DMS79 (cell line): Measurements from ENCODE around the gene CTSK.
"Not testable (repeated sequence)": the region's sequence is repeated elsewhere in the genome, so short reads cannot be mapped to it uniquely, and the experiment has no call there.

ENCODE experiments used
- DNase-seq: peaks from one replicate; lab custom pipeline; 2025; lab: John Stamatoyannopoulos, UW

The CTSK gene

DNA sequence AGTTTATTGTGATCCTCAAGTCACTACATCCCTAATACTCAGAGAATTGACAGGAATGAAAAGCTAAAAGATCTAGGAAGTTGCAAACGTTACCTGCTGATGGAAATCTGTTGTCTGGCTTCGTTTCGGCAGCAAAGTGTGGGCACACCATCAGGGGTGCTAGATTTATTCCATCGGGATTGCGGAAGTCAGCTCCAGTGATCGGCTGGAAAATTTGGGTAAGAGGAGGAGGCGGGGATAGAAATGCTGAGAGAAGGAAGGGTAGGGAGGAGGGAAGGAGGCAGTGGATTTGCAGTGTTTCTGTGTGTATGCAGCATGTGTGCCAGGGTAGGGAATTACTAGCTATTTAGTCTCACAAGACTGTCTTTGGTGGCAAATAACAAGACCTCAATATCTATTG is at the start of gene CTSK:
Gene CTSK, minus strand, starts transcription at position 140 of the 400 bp plus-strand sequence. CDS start 1,455 bp downstream, outside the sequence.
- DNase-seq: no peak

- not testable (repeated sequence) for DNase-seq
Measured at GRCh38 chr1:150852734-150853133, 44.7 kb upstream of the CTSK start.

DNA sequence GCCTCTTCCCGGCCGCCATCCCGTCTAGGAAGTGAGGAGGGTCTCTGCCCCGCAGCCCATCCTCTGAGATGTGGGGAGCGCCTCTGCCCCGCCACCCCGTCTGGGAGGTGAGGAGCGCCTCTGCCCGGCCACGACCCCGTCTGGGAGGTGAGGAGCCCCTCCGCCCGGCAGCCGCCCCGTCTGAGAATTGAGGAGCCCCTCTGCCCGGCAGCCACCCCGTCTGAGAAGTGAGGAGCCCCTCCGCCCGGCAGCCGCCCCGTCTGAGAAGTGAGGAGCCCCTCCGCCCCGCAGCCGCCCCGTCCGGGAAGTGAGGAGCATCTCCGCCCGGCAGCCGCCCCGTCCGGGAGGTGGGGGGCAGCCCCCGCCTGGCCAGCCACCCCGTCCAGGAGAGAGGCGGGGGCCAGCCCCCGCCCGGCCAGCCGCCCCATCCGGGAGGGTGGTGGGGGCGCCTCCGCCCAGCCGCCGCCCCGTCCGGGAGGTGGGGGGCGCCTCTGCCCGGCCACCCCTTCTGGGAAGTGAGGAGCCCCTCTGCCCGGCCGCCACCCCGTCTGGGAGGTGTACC is 42.8 kb upstream of the CTSK start:
- not testable (repeated sequence) for DNase-seq

DNA sequence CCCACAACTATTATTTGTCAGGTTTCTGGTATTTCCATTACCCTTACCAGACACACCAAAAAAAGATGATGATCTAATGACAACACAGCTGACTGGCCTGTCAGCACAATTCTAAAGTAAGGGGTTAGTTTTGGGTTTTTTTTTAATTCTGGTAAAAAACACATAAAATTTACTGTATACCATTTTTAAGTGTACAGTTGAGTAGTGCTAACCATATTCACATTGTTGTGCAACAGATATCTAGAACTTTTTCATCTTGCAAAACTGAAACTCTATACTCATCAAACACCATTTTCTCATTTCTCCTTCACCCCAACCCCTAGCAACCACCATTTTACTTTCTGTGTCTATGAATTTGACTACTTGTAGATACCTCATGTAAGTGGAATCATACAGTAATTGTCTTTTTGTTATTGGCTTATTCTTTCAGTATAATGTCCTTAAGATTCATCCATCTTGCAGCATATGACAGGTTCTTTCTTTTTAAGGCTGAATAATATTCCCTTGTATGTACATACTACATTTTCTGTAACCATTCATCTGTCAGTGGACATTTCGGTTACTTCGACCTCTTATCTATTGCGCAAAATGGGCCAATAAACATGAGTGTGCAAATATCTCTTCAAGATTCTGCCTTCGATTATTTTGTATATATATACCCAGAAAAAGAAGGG is 38.5 kb upstream of the CTSK start:
- DNase-seq: no peak

DNA sequence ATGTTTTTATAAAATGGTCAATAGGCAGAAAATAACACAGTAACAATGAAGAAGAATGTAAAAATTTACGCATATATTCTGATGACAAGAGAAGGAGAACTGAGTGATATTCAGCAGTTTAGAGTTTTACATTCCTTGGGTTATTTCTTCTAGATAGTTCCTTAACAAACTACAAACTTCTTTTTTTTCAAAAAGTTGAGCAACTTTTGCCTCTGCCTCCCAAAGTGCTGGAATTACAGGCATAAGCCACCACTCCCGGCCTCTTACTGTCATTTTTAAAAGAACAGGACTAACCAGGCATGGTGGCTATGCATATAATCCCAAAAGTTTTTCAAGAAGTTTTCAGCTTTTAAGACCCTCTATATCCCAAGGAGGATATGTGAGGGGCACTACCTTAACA is 35.4 kb upstream of the CTSK start:
- DNase-seq: no peak

- DNase-seq: no peak
Measured at GRCh38 chr1:150842964-150843363, 34.9 kb upstream of the CTSK start.

DNA sequence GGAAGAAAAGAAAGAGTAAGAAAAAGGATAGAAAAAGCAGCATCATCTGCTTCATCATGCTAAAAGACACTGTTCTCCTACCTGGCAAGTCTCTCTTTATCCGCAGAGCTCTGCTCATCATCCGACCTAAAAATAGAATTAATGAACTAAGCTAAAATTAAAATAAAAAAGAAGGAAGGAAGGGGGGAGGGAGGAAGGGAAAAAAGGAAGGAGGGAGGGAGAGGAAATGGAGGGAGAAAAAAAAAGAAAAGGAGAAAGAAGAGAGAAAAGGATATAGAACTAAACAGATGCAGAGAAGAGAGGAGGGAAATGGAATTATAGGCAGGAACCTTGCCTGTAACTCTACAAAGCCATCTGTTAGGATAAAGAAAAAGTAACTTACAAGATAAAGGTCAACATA is 34.3 kb upstream of the CTSK start:
- DNase-seq: no peak

GRCh38 chr1:150841626-150842025 is 33.6 kb upstream of the CTSK start:
- no peak for DNase-seq

GRCh38 chr1:150840850-150841249 is 32.8 kb upstream of the CTSK start:
- not testable (repeated sequence) for DNase-seq

DNA sequence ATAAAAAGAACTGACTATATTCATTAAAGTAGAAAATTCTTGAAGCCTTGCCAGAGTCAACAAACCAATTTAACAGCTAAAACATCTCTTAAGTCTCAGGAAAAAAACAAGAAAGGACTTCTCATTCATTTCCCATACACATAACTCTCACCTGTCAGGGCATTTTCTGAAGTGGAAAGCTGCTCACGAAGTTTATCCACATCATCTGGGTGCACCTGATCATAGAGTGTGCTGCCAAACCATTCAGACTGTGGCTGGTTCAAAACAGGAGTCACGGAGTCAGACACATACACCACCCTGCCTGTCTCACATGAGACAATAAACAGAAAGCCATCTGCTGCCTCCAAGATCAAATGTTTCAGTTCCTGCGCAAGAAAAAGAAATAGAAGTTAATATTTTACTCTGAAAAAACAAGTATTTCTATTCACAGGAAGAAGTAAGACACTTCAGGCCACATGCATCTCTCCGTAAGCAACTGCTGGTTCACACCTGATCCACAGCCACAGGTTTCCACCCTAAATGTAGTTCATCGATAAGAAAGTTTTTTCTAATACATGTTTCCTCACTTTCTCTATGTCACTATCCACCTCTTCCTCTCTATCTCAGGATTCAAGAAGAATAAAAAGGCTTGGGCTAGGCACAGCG is 28.2 kb upstream of the CTSK start:
- peak; percentile 48 for DNase-seq

- not testable (repeated sequence) for DNase-seq
Measured at GRCh38 chr1:150833961-150834360, 25.9 kb upstream of the CTSK start.

GRCh38 chr1:150832597-150832996 is 24.5 kb upstream of the CTSK start:
- no peak for DNase-seq

DNA sequence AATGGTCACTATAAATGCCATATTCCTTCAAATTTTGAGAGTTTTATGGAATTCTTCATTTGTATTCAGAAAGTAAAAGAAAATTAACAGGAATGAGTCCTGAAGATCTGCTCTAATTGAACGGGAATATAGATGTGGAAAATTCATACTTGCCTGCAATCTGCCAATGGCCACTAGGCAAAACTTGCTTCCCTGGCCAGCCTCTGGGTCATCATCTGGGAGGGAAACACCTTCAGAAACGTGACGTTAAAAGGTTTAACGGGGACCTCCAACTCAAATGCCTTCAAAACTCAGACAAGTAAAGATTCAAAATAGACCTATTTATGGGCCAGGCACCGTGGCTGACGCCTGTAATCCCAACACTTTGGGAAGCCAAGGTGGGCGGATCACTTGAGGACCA is 21.7 kb upstream of the CTSK start:
- no peak for DNase-seq

DNA sequence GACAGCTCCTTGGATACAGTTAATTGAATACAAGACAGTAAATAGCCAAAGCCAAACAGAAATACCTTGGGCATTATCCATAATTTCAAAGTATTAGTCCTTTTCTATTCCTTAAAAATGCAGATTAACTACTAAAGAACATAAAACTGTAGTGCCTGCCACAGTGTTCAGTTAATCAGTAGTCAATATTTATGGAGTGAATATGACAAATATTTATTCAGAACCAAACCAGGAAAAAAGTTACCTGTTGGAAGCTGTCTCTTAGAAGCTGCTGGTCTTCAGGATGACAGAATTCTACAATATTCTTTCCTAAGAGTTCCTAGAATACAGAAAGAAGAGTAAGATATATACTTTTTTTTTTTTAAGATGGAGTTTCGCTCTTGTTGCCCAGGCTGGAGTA is 18.2 kb upstream of the CTSK start:
- no peak for DNase-seq

DNA sequence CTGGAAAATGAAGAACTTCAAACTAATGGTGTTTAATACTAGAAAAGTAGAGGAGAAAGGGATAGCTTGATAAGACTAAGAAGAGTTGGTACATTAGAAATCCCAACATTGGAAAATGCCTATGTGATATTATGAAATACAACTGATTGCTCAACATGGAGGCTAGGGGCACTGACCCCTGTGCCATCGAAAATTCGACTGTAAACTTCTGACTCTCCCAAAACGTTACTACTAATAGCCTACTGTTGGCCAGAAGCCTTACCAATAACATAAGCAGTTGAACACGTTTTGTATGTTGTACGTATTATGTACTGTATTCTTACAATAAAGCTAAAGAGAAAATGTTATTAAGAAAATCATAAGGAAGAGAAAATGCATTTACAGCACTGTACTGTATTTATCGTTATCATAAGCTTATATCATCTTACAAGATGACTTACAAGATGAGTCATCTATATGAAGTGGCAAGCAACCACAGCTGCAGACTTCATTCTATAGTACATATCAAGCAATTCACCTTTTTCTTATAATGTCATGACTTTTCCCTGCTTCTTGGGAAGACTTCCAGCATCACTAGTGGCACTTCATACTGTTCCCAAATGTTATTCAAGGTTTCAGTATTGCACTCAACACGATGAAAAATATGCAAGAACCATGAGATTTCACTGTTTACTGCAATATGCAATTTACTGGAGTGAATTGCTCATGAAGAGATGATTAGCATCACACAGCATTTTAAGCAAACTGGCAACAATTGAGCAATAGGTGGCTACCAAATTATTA is 12.9 kb upstream of the CTSK start:
- DNase-seq: no peak

DNA sequence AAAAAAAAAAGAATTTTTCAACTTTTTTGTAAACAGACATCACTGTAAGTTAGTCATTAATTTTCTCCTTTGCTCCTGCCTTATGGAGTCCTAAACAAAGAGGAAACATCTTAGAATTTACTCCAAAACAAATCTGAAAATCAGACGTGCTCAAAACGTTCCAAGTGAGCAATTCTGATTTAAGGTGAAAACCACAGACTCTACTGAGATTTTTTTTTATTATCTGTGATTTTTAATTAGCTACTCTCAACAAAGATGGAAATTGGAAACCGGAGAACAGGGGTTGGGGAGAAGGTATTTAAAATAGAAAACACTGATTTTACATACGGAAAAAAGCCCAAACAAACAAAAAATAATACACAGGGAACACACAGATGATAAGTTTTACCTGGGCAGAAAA is 7.8 kb upstream of the CTSK start:
- no peak for DNase-seq

- DNase-seq: no peak
Measured at GRCh38 chr1:150813028-150813707, 5.1 kb upstream of the CTSK start.

GRCh38 chr1:150810958-150811659 is 3.0 kb upstream of the CTSK start:
- no peak for DNase-seq

GRCh38 chr1:150809651-150810050 is 1.6 kb upstream of the CTSK start:
- DNase-seq: no peak

- no peak for DNase-seq
Measured at GRCh38 chr1:150808846-150809245, 786 bp upstream of the CTSK start.

GRCh38 chr1:150807249-150808023 is 624 bp downstream of the CTSK start:
- DNase-seq: no peak
